Esophagus squamous epithelium (tissue), 4 donors: ENCODE results near the gene UQCRC1.

ENCODE experiments used
- POLR2A ChIP-seq, 4 donors: fragments of 450-650 bp; IDR thresholded peaks; one replicate each; pipeline ENCODE4 v1.6.1; 2017; ENCODE audit warnings: antibody characterized with exemption in 4 of 4, mild to moderate bottlenecking in 4 of 4, moderate library complexity in 3 of 4
- TF ChIP-seq, protein P1 (sequence below), 6 experiments: fragments of 450-650 bp in 4 of 6; fragments of 200-600 bp in 2 of 6; sonication (generic) in 2 of 6; IDR thresholded peaks; one replicate each; pipeline ENCODE4 v1.5.1; 2016 to 2019; ENCODE audit warnings: antibody characterized with exemption in 6 of 6, mild to moderate bottlenecking in 4 of 6, moderate library complexity in 4 of 6

DNA sequence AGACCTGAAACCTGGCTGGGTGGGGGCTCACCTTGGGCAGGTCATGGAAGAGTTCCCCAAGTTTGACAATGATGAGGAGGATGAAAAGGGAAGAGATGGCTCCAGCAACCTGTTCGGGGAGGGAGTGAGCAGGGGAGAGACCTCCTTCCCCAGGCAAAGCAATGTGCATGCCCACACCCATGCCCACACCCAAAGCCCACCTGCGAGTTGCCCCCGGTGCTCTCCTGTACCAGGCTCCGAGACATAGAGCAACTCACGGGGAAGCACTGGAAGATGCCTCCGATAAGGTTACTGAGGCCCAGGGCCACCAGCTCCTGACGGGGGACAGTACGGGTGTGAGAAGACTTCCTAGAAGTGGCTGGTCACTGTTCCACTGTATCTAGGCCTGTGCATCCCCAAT lies 21.0 kb upstream of the UQCRC1 start:
- TF ChIP-seq, protein P1, sequence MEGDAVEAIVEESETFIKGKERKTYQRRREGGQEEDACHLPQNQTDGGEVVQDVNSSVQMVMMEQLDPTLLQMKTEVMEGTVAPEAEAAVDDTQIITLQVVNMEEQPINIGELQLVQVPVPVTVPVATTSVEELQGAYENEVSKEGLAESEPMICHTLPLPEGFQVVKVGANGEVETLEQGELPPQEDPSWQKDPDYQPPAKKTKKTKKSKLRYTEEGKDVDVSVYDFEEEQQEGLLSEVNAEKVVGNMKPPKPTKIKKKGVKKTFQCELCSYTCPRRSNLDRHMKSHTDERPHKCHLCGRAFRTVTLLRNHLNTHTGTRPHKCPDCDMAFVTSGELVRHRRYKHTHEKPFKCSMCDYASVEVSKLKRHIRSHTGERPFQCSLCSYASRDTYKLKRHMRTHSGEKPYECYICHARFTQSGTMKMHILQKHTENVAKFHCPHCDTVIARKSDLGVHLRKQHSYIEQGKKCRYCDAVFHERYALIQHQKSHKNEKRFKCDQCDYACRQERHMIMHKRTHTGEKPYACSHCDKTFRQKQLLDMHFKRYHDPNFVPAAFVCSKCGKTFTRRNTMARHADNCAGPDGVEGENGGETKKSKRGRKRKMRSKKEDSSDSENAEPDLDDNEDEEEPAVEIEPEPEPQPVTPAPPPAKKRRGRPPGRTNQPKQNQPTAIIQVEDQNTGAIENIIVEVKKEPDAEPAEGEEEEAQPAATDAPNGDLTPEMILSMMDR (IDR thresholded peaks at IDR 0.05) = no peak
- TF ChIP-seq POLR2A (IDR thresholded peaks at IDR 0.05) = no peak
